HG03521 (cell line): ENCODE results near the gene TBC1D2B.

Experiments used
- ATAC-seq: cut with Tn5 transposase; IDR thresholded peaks from one replicate; pipeline ENCODE4 v1.9.1; 2021; ENCODE audit warnings: mild to moderate bottlenecking, moderate library complexity; ENCODE audit not compliant: unreplicated experiment

Gene TBC1D2B

GRCh38 chr15:78057803-78058202, 19.7 kb downstream of the TBC1D2B start:
- ATAC-seq: no peak

GRCh38 chr15:78056714-78057269, 20.7 kb downstream of the TBC1D2B start:
- ATAC-seq: no peak

GRCh38 chr15:78055919-78056713, 21.4 kb downstream of the TBC1D2B start:
- no peak for ATAC-seq

DNA sequence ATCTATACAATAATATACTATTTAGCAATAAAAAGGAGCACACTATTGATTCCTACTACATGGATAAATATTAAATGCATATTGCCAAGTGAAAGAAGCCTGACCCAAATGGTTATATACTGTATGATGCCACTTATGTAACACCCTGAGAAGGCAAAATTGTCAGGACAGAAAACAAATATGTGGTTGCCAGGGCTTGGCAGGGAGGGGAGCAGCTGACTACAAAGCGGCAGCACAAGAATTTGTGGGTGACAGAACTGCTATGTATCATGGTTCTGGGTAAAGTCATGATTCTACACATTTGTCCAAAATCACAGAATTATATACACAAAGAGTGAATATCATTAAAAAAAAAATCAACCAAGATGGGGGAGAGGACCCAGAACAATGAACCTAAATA, 22.5 kb downstream of the TBC1D2B start:
- ATAC-seq: no peak

DNA sequence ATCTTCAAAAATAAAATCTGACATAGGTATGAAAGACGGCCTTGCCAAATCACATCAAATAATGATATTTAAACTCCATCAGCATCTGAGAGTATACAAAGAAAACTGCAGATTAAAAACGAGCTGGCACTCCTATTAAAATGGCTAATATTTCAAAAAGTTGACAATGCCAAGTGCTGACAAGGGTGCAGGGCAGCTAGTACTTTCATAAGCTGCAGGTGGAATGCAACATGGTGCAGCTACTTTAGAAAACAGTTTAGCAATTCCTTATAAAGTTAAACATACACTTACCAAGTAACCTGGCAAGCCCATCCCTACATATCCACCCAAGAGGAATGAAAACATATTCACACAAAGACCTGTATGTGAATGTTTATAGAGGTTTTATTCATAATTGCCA, 23.0 kb downstream of the TBC1D2B start:
- no peak for ATAC-seq

- ATAC-seq: no peak
Observed at GRCh38 chr15:78052545-78052944, 25.0 kb downstream of the TBC1D2B start.

- ATAC-seq: no peak
Observed at GRCh38 chr15:78052001-78052401, 25.5 kb downstream of the TBC1D2B start.

DNA sequence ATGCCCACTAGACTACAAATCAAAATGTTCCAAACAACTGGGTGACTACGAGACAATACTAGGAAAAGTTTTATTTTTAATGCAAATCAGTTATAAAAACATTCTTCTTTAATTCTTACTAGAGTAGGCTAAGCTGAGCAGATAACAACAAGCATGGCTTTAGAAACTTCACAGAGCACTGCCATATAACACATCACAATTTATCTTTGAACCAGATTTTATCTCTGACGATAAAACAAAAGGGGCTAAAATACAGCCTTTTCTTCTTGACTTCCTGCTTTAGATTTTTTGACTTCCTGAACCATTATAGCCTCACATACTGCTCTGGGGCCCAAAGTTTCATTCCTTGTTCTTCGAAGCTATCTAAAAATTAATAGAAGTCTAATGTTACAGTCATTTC, 25.9 kb downstream of the TBC1D2B start:
- no peak for ATAC-seq

DNA sequence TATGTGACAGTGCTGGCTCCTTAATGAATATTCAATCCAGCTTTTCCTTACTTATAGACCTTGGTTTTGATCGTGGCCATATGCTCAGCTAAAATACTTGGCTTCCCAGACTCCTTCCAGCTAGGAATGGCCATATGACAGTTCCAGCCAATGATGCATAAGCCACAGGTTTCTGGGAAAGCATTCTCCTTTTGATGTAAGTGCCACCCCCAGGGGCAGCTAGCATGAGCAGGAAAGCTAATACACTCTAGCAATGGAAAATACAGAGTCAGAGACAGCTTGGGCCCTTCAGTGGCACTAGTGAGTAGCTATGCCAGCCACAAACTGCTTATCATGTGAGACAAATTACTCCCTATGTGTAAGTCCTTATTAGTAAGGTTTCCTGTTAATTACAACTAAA, 26.7 kb downstream of the TBC1D2B start:
- ATAC-seq: no peak

DNA sequence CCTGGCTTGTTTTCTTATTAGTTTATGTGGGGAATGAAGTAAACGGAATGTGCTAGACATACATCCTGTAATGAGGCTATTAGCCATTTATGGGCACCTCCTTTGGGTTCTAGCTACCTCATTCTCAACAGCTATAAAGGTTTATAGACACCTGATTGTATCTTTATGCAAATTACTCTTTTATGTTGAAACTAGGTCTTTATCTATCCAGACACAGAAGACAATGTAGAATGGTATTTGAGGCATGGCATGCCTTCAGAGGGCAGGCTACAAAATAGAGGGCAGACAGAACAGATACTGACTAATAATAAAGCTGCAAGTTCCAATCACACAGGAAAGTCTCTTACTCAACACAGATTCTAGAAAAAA, 27.1 kb downstream of the TBC1D2B start:
- ATAC-seq: peak; percentile 23

DNA sequence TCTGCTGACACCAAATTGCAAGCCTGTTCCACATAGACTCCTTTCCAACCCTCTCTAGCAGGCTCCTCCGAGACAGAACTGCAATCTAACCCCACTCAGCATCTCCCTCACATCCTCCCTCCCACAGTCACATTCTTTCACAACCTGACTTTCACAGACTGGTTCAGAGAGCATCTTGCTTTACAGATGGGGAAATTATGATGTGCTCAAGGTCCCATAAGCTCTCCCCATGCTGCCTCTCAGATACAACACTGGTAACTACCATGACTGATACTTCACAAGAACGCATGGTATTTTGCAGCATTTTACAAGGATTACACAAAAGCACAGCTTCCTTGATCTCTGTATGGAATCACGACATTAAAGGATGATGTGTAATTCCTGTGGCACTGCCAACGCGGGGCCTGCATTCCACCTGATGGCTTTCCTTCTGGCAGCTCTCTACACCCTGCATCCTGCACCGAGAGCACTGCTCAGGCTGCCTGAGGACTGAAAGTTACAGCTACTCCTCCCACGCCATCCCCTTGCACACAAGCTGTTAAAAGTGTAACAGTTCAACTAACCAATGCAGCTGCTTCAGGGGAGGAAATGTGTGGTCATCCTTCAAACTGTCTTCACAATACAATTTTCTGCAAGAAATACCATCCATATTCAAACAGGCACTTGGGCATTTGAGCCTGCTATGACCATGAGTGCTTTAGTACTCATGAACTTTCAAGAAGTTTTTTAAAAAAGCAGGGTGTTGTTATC, 27.6 kb downstream of the TBC1D2B start:
- peak; percentile 62 for ATAC-seq

- ATAC-seq: no peak
Observed at GRCh38 chr15:78048628-78048920, 28.9 kb downstream of the TBC1D2B start.

- ATAC-seq: no peak
Observed at GRCh38 chr15:78047761-78048627, 29.5 kb downstream of the TBC1D2B start.

DNA sequence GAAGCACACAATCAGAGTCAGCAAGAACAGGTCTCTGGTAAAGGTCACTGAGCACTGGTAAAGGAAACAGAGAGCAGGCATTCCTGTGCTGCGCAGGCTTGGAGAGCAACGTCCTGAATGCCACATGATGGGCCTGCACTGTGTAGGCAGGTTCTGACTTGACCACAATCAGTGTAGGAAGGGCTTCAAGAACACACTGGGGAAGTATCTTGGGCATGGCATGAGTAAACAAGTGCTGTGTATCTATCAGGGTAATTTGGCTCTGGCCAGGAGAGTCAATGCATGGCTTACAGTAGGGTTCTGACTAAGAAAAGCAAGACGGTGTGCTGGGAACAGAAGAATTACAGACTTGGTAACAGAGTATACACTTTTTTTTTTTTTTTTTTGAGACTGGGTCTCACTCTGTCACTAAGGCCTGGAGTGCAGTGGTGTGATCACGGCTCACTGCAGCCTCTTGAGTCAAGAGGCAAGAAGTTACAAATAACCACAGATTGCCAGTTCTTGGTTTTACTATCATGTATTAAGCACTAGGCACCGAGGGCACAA, 30.6 kb downstream of the TBC1D2B start:
- ATAC-seq: no peak

- ATAC-seq: no peak
Observed at GRCh38 chr15:78045189-78045588, 32.3 kb downstream of the TBC1D2B start.

DNA sequence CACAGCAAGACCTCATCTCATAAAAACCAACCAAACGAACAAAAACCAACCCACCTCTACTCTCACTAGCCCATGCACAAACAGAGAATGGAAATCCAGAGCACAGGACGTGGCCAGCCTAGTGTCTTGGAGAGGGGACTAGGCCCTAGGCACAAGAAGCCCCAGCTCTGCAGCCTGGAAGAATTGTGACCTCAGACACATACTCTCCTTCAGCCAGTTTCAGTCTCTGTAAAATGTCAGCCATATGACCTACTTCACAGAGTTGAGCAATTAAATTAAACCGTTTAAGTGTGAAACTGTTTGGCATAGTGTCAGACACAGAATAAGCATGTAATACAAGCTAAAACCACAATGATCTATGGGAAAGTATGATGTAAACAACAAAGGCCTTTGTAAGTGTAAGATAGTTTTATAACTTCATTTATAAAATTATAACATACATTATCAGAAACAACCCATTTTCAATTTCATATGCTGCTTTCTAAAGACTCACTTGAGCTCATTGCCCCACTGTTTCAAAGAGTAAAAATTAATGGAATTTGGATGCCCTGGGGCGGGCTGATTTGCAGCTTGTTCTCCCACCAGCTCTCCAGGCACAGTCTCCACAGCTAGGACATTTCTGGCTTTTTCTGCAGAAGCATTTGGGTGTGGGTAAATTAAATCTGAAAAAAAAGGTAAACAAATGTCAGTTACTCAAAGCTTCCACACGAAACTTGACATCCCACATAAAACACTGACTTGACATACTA, 32.9 kb downstream of the TBC1D2B start:
- no peak for ATAC-seq

DNA sequence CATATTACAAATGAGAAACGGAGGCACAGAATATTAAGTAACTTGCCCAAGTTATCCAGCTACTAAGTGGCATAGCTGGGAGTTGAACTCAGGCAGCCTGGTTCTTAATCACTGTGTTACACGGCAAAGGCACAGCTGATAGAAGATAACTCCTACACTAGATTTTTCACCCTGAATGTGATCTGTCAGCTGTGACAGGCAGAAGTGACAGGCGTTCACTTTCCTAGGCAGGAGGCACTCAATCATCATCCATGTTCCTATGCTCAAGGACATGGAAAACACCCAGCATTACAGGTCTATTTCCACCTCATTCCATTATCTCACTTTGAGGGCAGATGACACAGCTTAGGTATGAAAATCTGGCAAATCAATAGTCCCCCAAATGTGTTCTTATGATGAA, 35.6 kb downstream of the TBC1D2B start:
- ATAC-seq: no peak

GRCh38 chr15:78040653-78041244, 36.8 kb downstream of the TBC1D2B start:
- ATAC-seq: no peak

- ATAC-seq: no peak
Observed at GRCh38 chr15:78038585-78039247, 38.8 kb downstream of the TBC1D2B start.
